ENCODE results near the gene HOXA13. TPM values are rescaled to one million over a fixed set of nuclear protein-coding genes. Genes with fewer than 3 reads are reported as not detected.

Gene HOXA13

DNA sequence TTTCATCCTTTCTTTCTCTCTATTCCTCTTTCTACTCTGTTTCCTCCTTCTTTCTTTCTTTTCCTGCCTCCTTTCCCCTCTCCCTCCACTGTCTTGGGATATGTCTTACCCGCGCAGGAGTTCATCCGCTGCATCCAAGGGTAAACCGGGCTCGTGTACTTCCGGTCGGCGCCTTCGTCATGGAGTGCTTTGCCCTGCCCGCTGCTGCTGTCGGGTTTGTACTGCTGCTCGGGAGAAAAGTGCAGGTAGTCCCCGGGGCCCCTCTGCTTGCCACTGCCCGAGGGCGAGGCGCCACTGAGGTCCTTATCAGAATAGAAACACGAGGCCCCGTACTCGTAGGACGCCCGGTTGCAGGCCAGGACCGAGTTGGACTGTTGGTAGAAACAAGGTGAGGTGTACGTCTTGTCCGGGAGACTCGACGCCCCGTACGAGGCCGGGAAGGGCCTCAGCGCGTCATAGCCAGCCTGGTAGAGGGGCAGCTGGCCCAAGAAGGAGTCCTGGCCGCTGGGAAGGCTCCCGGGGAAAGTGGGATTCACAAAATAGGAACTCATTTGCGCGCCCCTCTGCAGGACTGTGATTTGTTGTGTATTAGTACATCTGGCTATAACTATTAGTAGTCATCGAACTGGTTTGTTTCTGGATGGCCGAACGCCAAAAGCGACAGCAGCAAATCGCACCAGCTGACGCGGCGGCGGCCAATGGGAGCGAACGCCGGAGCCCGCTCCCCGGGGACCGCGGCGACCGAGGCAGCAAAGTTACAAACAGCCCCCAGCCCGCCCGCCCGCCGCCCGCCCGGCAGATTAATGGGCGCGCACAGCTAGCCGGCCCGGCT lies 52.5 kb downstream of the HOXA13 start, which contains the start of gene HOXA6:
HOXA6 (minus strand) TSS at position 576 of the 832 bp plus-strand sequence; CDS start at position 551, 25 bp downstream.
- peaks cover 33% of the 10 kb centered on the region for H3K36me3 ChIP-seq (ENCODE audit: insufficient read depth, low read length)
- peak within 1 kb of the TSS; percentile 72 for H3K4me3 ChIP-seq (ENCODE audit: low read length)
- no peaks in the 10 kb centered on the region for H3K9me3 ChIP-seq (replicated peaks; ENCODE audit: low read length)
- peak within 1 kb of the TSS; percentile 89 for H3K9ac ChIP-seq (ENCODE audit: low read depth, low read length)
- peaks cover 37% of the 10 kb centered on the region for H3K4me1 ChIP-seq (ENCODE audit: control insufficient read depth, insufficient read depth, low read length)
- peak within 1 kb of the TSS; percentile 98 for H3K4me2 ChIP-seq (ENCODE audit: low read length)
- no peaks in the 10 kb centered on the region for H3K27me3 ChIP-seq (ENCODE audit: control insufficient read depth, insufficient read depth, low read length)

DNA sequence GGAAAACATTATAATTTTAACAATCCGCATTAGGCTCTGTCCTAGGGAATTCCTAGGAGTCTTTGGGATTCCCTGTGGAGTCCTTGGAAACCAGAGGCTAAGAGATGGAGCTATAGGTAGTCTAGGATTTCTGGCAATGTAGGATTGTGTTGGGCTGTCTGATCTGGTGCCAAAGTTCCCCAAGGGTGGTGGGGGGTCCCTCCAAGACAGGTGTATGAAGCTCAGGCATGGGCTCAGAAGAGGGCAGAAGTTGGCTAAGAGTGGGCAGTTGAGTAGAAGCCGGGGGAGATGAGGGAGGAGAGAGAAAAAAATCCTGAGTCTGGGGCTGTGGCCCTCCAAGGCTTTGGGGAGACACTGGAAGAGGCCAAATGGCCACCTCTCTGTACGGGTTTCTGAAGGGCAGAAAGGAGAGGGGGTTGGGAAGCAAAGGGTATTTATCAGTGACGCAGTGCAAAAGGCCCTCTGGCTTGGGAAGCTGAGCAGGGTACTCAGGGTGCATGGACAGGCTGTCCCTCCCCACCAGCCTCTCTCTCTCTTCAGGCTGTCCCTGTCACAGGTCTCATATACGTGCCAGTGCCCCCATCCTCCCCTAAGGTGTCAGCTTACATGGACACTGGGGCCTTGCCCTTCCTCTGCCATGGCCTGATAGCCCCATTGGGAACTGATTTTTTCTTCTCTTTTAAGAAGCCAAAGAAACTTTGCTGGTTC lies 53.2 kb downstream of the HOXA13 start:
- Histone ChIP-seq H3K36me3 (ENCODE audit: insufficient read depth, low read length) (peaks cover 36% of the 10 kb centered on the region), H3K4me2 (ENCODE audit: low read length) (peak overlapping the region; percentile 98), H3K9me3 (replicated peaks; ENCODE audit: low read length) (no peaks in the 10 kb centered on the region), H3K27me3 (ENCODE audit: control insufficient read depth, insufficient read depth, low read length) (no peaks in the 10 kb centered on the region), H3K4me3 (ENCODE audit: low read length) (no peak overlapping the region), H3K9ac (ENCODE audit: low read depth, low read length) (no peak overlapping the region), H3K4me1 (ENCODE audit: control insufficient read depth, insufficient read depth, low read length) (peaks cover 33% of the 10 kb centered on the region)

DNA sequence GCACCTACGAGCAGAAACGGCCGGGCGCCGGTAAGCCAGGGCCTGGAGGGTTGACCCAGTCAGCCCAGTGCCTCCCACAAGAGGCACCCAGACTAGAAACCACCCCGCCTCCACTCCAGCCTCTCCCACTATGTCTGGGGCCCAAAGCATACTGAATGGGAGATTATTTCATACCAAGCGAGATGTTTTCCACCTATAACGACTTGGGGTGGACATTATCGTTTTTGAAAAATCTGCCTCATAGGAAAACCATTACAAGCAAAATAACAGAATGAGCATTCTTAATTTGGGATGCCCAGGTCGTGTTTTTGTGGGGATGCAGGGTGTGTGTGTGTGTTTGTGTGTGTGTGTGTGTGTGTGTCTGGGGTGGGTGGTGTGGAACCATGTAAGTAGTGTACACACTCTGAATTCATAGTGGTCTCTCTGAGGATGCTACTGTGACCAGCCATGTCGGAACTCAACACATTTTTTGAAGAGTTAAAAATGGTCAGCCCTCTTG lies 53.9 kb downstream of the HOXA13 start:
- no peak overlapping the region for H3K4me2 ChIP-seq (ENCODE audit: low read length)
- peaks cover 33% of the 10 kb centered on the region for H3K4me1 ChIP-seq (ENCODE audit: control insufficient read depth, insufficient read depth, low read length)
- H3K9ac ChIP-seq (ENCODE audit: low read depth, low read length) = no peak overlapping the region
- H3K36me3 ChIP-seq (ENCODE audit: insufficient read depth, low read length) = peaks cover 42% of the 10 kb centered on the region
- H3K4me3 ChIP-seq (ENCODE audit: low read length) = no peak overlapping the region
- H3K27me3 ChIP-seq (ENCODE audit: control insufficient read depth, insufficient read depth, low read length) = no peaks in the 10 kb centered on the region
- no peaks in the 10 kb centered on the region for H3K9me3 ChIP-seq (replicated peaks; ENCODE audit: low read length)

DNA sequence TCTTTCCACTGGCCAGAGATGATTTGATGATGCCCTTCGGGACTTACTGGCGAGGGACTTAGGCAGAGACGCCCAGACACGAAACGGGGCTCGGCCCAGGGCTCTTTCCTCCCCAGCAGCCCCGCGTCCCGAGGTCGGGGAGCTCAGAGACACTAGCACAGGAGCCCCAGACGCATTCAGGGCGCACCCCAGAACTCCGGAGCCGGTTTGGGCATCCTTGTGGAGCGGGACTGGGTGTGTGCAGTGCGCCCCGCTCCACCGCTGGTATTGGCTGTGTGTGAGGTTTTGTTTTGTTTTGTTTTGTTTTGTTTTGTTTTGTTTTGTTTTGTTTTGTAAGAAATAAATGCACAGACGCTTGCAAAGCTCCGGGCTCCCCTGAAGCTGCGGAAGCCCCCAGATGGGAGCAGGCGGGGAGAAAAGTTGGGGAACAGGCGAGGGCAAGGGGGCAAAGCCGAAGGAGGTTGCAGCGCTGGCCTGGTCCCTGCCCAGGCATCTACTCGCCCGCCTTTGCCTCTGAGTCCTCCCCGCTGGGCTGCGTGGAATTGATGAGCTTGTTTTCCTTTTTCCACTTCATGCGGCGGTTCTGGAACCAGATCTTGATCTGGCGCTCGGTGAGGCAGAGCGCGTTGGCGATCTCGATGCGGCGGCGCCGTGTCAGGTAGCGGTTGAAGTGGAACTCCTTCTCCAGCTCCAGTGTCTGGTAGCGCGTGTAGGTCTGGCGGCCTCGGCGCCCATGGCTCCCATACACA lies 54.6 kb downstream of the HOXA13 start:
- Histone ChIP-seq H3K27me3 (ENCODE audit: control insufficient read depth, insufficient read depth, low read length) (no peaks in the 10 kb centered on the region), H3K4me3 (ENCODE audit: low read length) (no peak overlapping the region), H3K9ac (ENCODE audit: low read depth, low read length) (no peak overlapping the region), H3K36me3 (ENCODE audit: insufficient read depth, low read length) (peaks cover 44% of the 10 kb centered on the region), H3K4me2 (ENCODE audit: low read length) (no peak overlapping the region), H3K9me3 (replicated peaks; ENCODE audit: low read length) (no peaks in the 10 kb centered on the region), H3K4me1 (ENCODE audit: control insufficient read depth, insufficient read depth, low read length) (peaks cover 32% of the 10 kb centered on the region)

DNA sequence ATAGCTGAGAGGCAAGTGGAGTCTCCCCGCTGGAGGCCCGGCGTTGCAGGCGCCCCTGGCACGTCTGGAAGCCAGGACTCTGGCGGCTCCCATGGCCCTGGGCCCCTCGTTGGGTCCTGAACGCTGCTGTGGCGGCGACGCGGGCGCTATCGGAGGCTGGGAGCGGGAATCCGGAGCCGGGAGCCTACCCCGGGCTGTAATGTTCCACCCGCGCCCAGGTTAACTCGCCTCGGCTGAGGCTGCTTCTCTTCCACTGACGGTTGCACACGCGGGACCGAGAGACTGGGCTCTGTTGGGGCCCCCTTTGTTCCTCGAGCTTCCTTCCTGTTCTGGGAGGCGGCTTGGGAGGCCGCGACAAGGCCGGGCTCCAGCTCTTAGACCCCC lies 55.1 kb downstream of the HOXA13 start:
- Histone ChIP-seq H3K9me3 (replicated peaks; ENCODE audit: low read length) (no peaks in the 10 kb centered on the region), H3K36me3 (ENCODE audit: insufficient read depth, low read length) (peaks cover 50% of the 10 kb centered on the region), H3K4me2 (ENCODE audit: low read length) (no peak overlapping the region), H3K27me3 (ENCODE audit: control insufficient read depth, insufficient read depth, low read length) (no peaks in the 10 kb centered on the region), H3K9ac (ENCODE audit: low read depth, low read length) (no peak overlapping the region), H3K4me1 (ENCODE audit: control insufficient read depth, insufficient read depth, low read length) (peaks cover 26% of the 10 kb centered on the region), H3K4me3 (ENCODE audit: low read length) (no peak overlapping the region)

Small RNA genes within 50 kb of the gene (small RNA-seq; reads per million reads assigned to genes)
- gene AC004080.5 (not detected), gene RF02140 (not detected), gene RF02141 (not detected)

All from skeletal muscle satellite cell (primary cell).